Lung (tissue), 12 donors: Measurements from ENCODE around the gene GIPC2. TPM values are rescaled to one million over a fixed set of nuclear protein-coding genes. Genes with fewer than 3 reads are reported as not detected.

ENCODE experiments used
- ATAC-seq: fragments of 200-7000 bp; cut with Tn5 transposase; one replicate; pipeline ENCODE4 v1.9.1; 2020; ENCODE audit warnings: moderate number of reproducible peaks; ENCODE audit not compliant: insufficient read depth, low FRiP score
- DNase-seq, 3 donors: peaks; one replicate each; pipeline ENCODE4 v3.0.0-alpha.2; 2013 to 2017
- H3K27ac ChIP-seq, 2 donors: one replicate each; pipeline ENCODE4 v1.5.1; 2013; ENCODE audit warnings: mild to moderate bottlenecking in 2 of 2, moderate library complexity in 2 of 2, control low read depth in 1 of 2, inconsistent platforms in 1 of 2, low read depth in 1 of 2, low read length in 1 of 2
- H3K27me3 ChIP-seq, 3 donors: one replicate each; pipeline ENCODE4 v1.5.1; 2013; ENCODE audit warnings: low read length in 2 of 3; ENCODE audit not compliant: control insufficient read depth in 3 of 3, insufficient read depth in 3 of 3
- H3K36me3 ChIP-seq, 4 donors: one replicate each; pipeline ENCODE4 v1.5.1; 2013; ENCODE audit warnings: low read length in 4 of 4, mild to moderate bottlenecking in 1 of 4, moderate library complexity in 1 of 4; ENCODE audit not compliant: control insufficient read depth in 4 of 4, insufficient read depth in 4 of 4
- H3K4me1 ChIP-seq, 5 donors: one replicate each; pipeline ENCODE4 v1.5.1; 2013; ENCODE audit warnings: low read length in 5 of 5, mild to moderate bottlenecking in 2 of 5, moderate library complexity in 1 of 5; ENCODE audit not compliant: control insufficient read depth in 5 of 5, insufficient read depth in 5 of 5
- H3K4me3 ChIP-seq: one replicate; pipeline ENCODE4 v1.5.1; 2013; ENCODE audit warnings: mild to moderate bottlenecking, control low read depth, moderate library complexity
- H3K9ac ChIP-seq, 2 donors: one replicate each; pipeline ENCODE4 v1.5.1; 2013; ENCODE audit warnings: low read length in 2 of 2, control low read depth in 1 of 2; ENCODE audit not compliant: insufficient read depth in 1 of 2
- H3K9me3 ChIP-seq, 4 donors: one replicate each; pipeline ENCODE4 v1.5.1; 2013; ENCODE audit warnings: low read length in 3 of 4, mild to moderate bottlenecking in 1 of 4, moderate library complexity in 1 of 4; ENCODE audit not compliant: control insufficient read depth in 4 of 4, insufficient read depth in 3 of 4
- CTCF ChIP-seq: IDR thresholded peaks from 2 replicates; pipeline ENCODE4 v1.5.1; 2012; ENCODE audit warnings: mild to moderate bottlenecking; ENCODE audit errors: control extremely low read depth, extremely low read depth
- WGBS, 2 donors: extraction: QIAGEN DNeasy Blood & Tissue Kit; methylation state at CpG; one replicate each; pipeline ENCODE4 v1.1.7; 2013; 5-methylcytosine and 5-hydroxymethylcytosine counted together
- polyA plus RNA-seq, 2 donors: library from polyadenylated mRNA; stranded (reverse); fragments of 200-250 nt; gene quantifications; one replicate each; pipeline ENCODE4 v1.2.1, GENCODE V29; 2013
- total RNA-seq, 2 donors: library from RNA; depleted of rRNA in 1 of 2; stranded (reverse); fragments of >200 nt in 1 of 2; gene quantifications; one replicate each; pipeline ENCODE4 v1.2.1, GENCODE V29; 2014 to 2021
- donor health status: control.
- donor health status: control.
- donor health status: Bipolar disorder and iron deficiency.
- donor health status: healthy.
- donor health status: DM: yes; HTN: yes; CAD: no.

GIPC2 gene
- total and polyA plus RNA-seq, 4 donors = 0.94 to 2.5 (median 1.8) TPM

- DNase-seq (no peak), ATAC-seq (no peak)
- Histone ChIP-seq H3K4me3 (no peak overlapping the region), H3K4me1 (peaks cover 0 to 3% (median 0%) of the 10 kb centered on the region in 5 donors), H3K36me3 (no peaks in the 10 kb centered on the region), H3K9me3 (no peaks in the 10 kb centered on the region), H3K9ac (no peak overlapping the region), H3K27ac (no peak overlapping the region), H3K27me3 (no peaks in the 10 kb centered on the region)
- WGBS, 2 donors = 75 to 95% methylated on average over 5 of the region's 5 CpGs
- no peak for TF ChIP-seq CTCF
Measured at GRCh38 chr1:78036450-78036849, 9.3 kb upstream of the GIPC2 start.

- H3K36me3 ChIP-seq = no peaks in the 10 kb centered on the region
- 62 to 87% methylated on average over 2 of the region's 2 CpGs for WGBS, 2 donors
- H3K27ac ChIP-seq = no peak overlapping the region
- ATAC-seq (no peak), DNase-seq (peak in 2 of 3 donors; percentile 53 to 57)
- H3K4me3 ChIP-seq = no peak overlapping the region
- H3K27me3 ChIP-seq = peaks cover 0 to 2% (median 0%) of the 10 kb centered on the region in 3 donors
- no peaks in the 10 kb centered on the region for H3K9me3 ChIP-seq
- H3K4me1 ChIP-seq = peaks cover 0 to 3% (median 0%) of the 10 kb centered on the region in 5 donors
- TF ChIP-seq CTCF = no peak
- H3K9ac ChIP-seq = no peak overlapping the region
Measured at GRCh38 chr1:78038071-78038470, 7.7 kb upstream of the GIPC2 start.

GRCh38 chr1:78038491-78038939, 7.3 kb upstream of the GIPC2 start:
- TF ChIP-seq CTCF = no peak
- no peak overlapping the region for H3K4me3 ChIP-seq
- DNase-seq (peak in 2 of 3 donors; percentile 53 to 62), ATAC-seq (no peak)
- H3K27me3 ChIP-seq = peaks cover 0 to 2% (median 0%) of the 10 kb centered on the region in 3 donors
- H3K4me1 ChIP-seq = peaks cover 0 to 3% (median 0%) of the 10 kb centered on the region in 5 donors
- H3K36me3 ChIP-seq = no peaks in the 10 kb centered on the region
- H3K9me3 ChIP-seq = no peaks in the 10 kb centered on the region
- no peak overlapping the region for H3K9ac ChIP-seq
- H3K27ac ChIP-seq = no peak overlapping the region
